GM23248 (cell line): ENCODE measurements around the gene SSU72.

ENCODE experiments used
- EZH2 ChIP-seq: fragments of 200-600 bp; sonication (generic); IDR thresholded peaks from 2 replicates; pipeline ENCODE4 v1.6.1; 2018; ENCODE audit warnings: antibody characterized with exemption, mild to moderate bottlenecking; ENCODE audit not compliant: insufficient read depth, poor library complexity, severe bottlenecking
- EZH2phosphoT487 ChIP-seq: fragments of 200-600 bp; sonication (generic); IDR thresholded peaks from 2 replicates; pipeline ENCODE4 v1.6.1; 2018; ENCODE audit warnings: antibody characterized with exemption, moderate library complexity, mild to moderate bottlenecking, low read depth; ENCODE audit not compliant: insufficient read depth

DNA sequence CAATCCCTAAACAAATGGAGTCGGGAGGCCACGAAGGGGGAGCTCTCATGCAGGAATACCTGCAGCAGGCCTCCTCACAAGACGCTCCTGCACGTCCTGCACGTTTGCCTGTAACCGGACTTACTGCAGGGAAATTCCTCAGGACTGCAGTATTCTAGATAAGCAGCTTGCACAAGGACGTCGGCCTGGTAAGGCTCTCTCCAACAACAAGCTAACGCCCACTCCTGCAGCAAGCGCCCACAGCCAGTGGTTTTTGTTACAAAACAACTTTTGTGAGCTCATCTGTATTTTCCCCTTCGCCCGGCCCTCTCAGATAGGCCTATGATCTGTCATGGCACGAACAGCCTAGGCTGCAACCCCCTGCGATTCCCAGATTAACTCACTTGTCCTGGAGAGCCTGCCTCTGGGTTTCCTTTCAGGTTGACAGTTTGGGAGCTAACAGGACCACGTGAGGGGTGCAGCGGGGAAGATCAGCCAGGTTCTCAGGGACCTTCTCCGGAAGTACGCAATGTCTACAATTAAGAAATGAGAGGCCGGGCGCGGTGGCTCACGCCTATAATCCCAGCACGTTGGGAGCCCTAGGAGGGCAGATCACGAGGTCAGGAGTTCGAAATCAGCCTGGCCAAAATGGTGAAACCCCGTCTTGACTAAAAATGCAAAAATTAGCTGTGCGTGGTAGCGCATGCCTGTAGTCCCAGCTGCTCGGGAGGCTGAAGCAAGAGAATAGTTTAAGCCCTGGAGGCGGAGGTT is 39.7 kb upstream of the SSU72 start:
- no peak for TF ChIP-seq EZH2
- no peak for TF ChIP-seq EZH2phosphoT487
